Lower leg skin (tissue), 4 donors: Measurements from ENCODE around the gene TTLL5. TPM values are rescaled to one million over a fixed set of nuclear protein-coding genes. Genes with fewer than 3 reads are reported as not detected.

Source experiments
- DNase-seq, 2 donors: peaks; one replicate each; pipeline ENCODE4 v3.0.0-alpha.2; 2019; ENCODE audit warnings: low spot score in 2 of 2
- H3K4me3 ChIP-seq: fragments of 200-600 bp; sonication (generic); 2 replicates; pipeline ENCODE4 v1.5.1; 2017; ENCODE audit warnings: mild to moderate bottlenecking, low read depth; ENCODE audit not compliant: poor library complexity, severe bottlenecking
- CTCF ChIP-seq, 3 donors: fragments of 450-650 bp; IDR thresholded peaks; one replicate each; pipeline ENCODE4 v1.5.1; 2016; ENCODE audit warnings: antibody characterized with exemption in 3 of 3, mild to moderate bottlenecking in 3 of 3, moderate library complexity in 2 of 3
- POLR2A ChIP-seq, 2 donors: fragments of 450-650 bp; IDR thresholded peaks; one replicate each; pipeline ENCODE4 v1.6.1; 2016 to 2017; ENCODE audit warnings: antibody characterized with exemption in 2 of 2, mild to moderate bottlenecking in 1 of 2, moderate library complexity in 1 of 2
- WGBS, 2 donors: methylation state at CpG; one replicate each; pipeline ENCODE4 v1.1.5; 2018; 5-methylcytosine and 5-hydroxymethylcytosine counted together
- intact Hi-C: fragments of 100-400 bp; cut with DNase I; formaldehyde crosslinking; loops from one replicate; pipeline ENCODE4 v1.15.0; 2023; ENCODE audit warnings: low total_unique reads
- total RNA-seq, 4 donors: library from RNA; depleted of rRNA; stranded (reverse); fragments of >200 nt; gene quantifications; one replicate each; pipeline ENCODE4 v1.1.0, GENCODE V29; 2016

TTLL5 gene
- total RNA-seq, 4 donors from 2014 or later, result 16.5 to 31.1 (median 18.4) TPM

- WGBS, 2 donors, result 86 to 97% methylated on average over 1 of the region's 1 CpG
- H3K4me3 ChIP-seq, result no peak overlapping the region
- TF ChIP-seq CTCF (IDR thresholded peaks at IDR 0.05) (no peak), POLR2A (IDR thresholded peaks at IDR 0.05) (no peak)
- intact Hi-C loops, result no loop called here
- no peak for DNase-seq
These were observed 7.5 kb upstream of the TTLL5 start for GRCh38 chr14:75653563-75653962.

GRCh38 chr14:75654127-75654732 is 6.8 kb upstream of the TTLL5 start:
- intact Hi-C loops, result no loop called here
- no peak overlapping the region for H3K4me3 ChIP-seq
- 4 to 12% methylated on average over 4 of the region's 4 CpGs for WGBS, 2 donors
- DNase-seq, result peak; percentile 77 to 96
- TF ChIP-seq POLR2A (IDR thresholded peaks at IDR 0.05), result no peak
- peak in 1 of 3 donors; percentile 87 for TF ChIP-seq CTCF (IDR thresholded peaks at IDR 0.05)

- no peak for DNase-seq
- 0% methylated on average over 1 of the region's 1 CpG for WGBS, 2 donors
- no peak overlapping the region for H3K4me3 ChIP-seq
- intact Hi-C loops, result no loop called here
- TF ChIP-seq POLR2A (IDR thresholded peaks at IDR 0.05) (no peak), CTCF (IDR thresholded peaks at IDR 0.05) (no peak)
These were observed 5.8 kb upstream of the TTLL5 start for GRCh38 chr14:75655235-75655634.

GRCh38 chr14:75657331-75657730 is 3.7 kb upstream of the TTLL5 start:
- no peak for TF ChIP-seq CTCF (IDR thresholded peaks at IDR 0.05)
- no peak for TF ChIP-seq POLR2A (IDR thresholded peaks at IDR 0.05)
- intact Hi-C loops, result loop anchor here (2.0 kb wide), 1 partner anchor 79 kb away; the partner anchor contains the start of gene FLVCR2
- DNase-seq, result no peak
- WGBS, 2 donors, result 70 to 81% methylated on average over 4 of the region's 4 CpGs
- no peak overlapping the region for H3K4me3 ChIP-seq

GRCh38 chr14:75658957-75659356 is 2.1 kb upstream of the TTLL5 start:
- H3K4me3 ChIP-seq, result no peak overlapping the region
- TF ChIP-seq POLR2A (IDR thresholded peaks at IDR 0.05) (no peak), CTCF (IDR thresholded peaks at IDR 0.05) (no peak)
- no peak for DNase-seq
- intact Hi-C loops, result no loop called here
- 94 to 98% methylated on average over 2 of the region's 2 CpGs for WGBS, 2 donors

GRCh38 chr14:75660238-75660629 is 812 bp upstream of the TTLL5 start:
- DNase-seq, result no peak
- H3K4me3 ChIP-seq, result peak overlapping the region; percentile 92
- WGBS, 2 donors, result 17 to 22% methylated on average over 4 of the region's 4 CpGs
- no peak for TF ChIP-seq POLR2A (IDR thresholded peaks at IDR 0.05)
- TF ChIP-seq CTCF (IDR thresholded peaks at IDR 0.05), result no peak
- intact Hi-C loops, result no loop called here
